Progenitor cell of endocrine pancreas (in vitro differentiated cells): ENCODE results near the gene HNF4A. TPM values are rescaled to one million over a fixed set of nuclear protein-coding genes. Genes with fewer than 3 reads are reported as not detected.

Experiments used
- DNase-seq: peaks from one replicate; pipeline ENCODE4 v3.0.0; 2021; ENCODE audit warnings: low spot score; ENCODE audit not compliant: unreplicated experiment
- H3K27ac Mint-ChIP-seq: 2 replicates; pipeline ENCODE4 v1.8.0; 2021; ENCODE audit warnings: mild to moderate bottlenecking, moderate library complexity, mixed read lengths
- H3K27me3 Mint-ChIP-seq: 2 replicates; pipeline ENCODE4 v1.8.0; 2021; ENCODE audit warnings: mixed read lengths
- H3K36me3 Mint-ChIP-seq: 2 replicates; pipeline ENCODE4 v1.8.0; 2022; ENCODE audit warnings: mixed read lengths; ENCODE audit not compliant: insufficient read depth
- H3K4me1 Mint-ChIP-seq: 2 replicates; pipeline ENCODE4 v1.8.0; 2021; ENCODE audit warnings: low read depth, mixed read lengths
- H3K4me3 Mint-ChIP-seq: 2 replicates; pipeline ENCODE4 v1.8.0; 2021; ENCODE audit warnings: low read depth, mild to moderate bottlenecking, moderate library complexity, mixed read lengths
- H3K9me3 Mint-ChIP-seq: 2 replicates; pipeline ENCODE4 v1.8.0; 2021; ENCODE audit warnings: low read depth, mixed read lengths
- CTCF ChIP-seq: fragments of 200-600 bp; sonication (generic); IDR thresholded peaks from one replicate; pipeline ENCODE4 v1.5.0; 2021; ENCODE audit warnings: antibody characterized with exemption, mild to moderate bottlenecking; ENCODE audit not compliant: unreplicated experiment
- total RNA-seq: library from RNA; stranded (reverse); gene quantifications from 2 replicates; pipeline ENCODE4 v1.2.1, GENCODE V29; 2021

HNF4A gene
- total RNA-seq, 1 donor from 2014 or later, result 72.9 TPM

GRCh38 chr20:44392088-44392775, 36.7 kb downstream of the HNF4A start:
- no peak for TF ChIP-seq CTCF
- DNase-seq, result no peak
- no peaks in the 10 kb centered on the region for H3K9me3 Mint-ChIP-seq
- no peak overlapping the region for H3K27ac Mint-ChIP-seq
- no peaks in the 10 kb centered on the region for H3K27me3 Mint-ChIP-seq
- H3K36me3 Mint-ChIP-seq, result peaks cover 2% of the 10 kb centered on the region
- no peak overlapping the region for H3K4me3 Mint-ChIP-seq
- peaks cover 13% of the 10 kb centered on the region for H3K4me1 Mint-ChIP-seq

- no peaks in the 10 kb centered on the region for H3K9me3 Mint-ChIP-seq
- H3K4me1 Mint-ChIP-seq, result peaks cover 13% of the 10 kb centered on the region
- H3K27ac Mint-ChIP-seq, result no peak overlapping the region
- TF ChIP-seq CTCF, result no peak
- H3K4me3 Mint-ChIP-seq, result no peak overlapping the region
- DNase-seq, result no peak
- H3K36me3 Mint-ChIP-seq, result peaks cover 2% of the 10 kb centered on the region
- no peaks in the 10 kb centered on the region for H3K27me3 Mint-ChIP-seq
These were observed 37.5 kb downstream of the HNF4A start for GRCh38 chr20:44392776-44393607.

GRCh38 chr20:44393608-44394451, 38.3 kb downstream of the HNF4A start:
- H3K27ac Mint-ChIP-seq, result peak overlapping the region; percentile 75
- DNase-seq, result no peak
- no peak overlapping the region for H3K4me3 Mint-ChIP-seq
- H3K4me1 Mint-ChIP-seq, result peaks cover 11% of the 10 kb centered on the region
- no peaks in the 10 kb centered on the region for H3K9me3 Mint-ChIP-seq
- H3K27me3 Mint-ChIP-seq, result no peaks in the 10 kb centered on the region
- no peak for TF ChIP-seq CTCF
- peaks cover 2% of the 10 kb centered on the region for H3K36me3 Mint-ChIP-seq

GRCh38 chr20:44394452-44394701, 38.9 kb downstream of the HNF4A start:
- H3K4me3 Mint-ChIP-seq, result no peak overlapping the region
- H3K27ac Mint-ChIP-seq, result peak overlapping the region; percentile 75
- no peak for TF ChIP-seq CTCF
- no peaks in the 10 kb centered on the region for H3K9me3 Mint-ChIP-seq
- no peaks in the 10 kb centered on the region for H3K27me3 Mint-ChIP-seq
- DNase-seq, result no peak
- H3K4me1 Mint-ChIP-seq, result peaks cover 15% of the 10 kb centered on the region
- H3K36me3 Mint-ChIP-seq, result peaks cover 2% of the 10 kb centered on the region
